ENCODE measurements around the gene PARD3.

DNA sequence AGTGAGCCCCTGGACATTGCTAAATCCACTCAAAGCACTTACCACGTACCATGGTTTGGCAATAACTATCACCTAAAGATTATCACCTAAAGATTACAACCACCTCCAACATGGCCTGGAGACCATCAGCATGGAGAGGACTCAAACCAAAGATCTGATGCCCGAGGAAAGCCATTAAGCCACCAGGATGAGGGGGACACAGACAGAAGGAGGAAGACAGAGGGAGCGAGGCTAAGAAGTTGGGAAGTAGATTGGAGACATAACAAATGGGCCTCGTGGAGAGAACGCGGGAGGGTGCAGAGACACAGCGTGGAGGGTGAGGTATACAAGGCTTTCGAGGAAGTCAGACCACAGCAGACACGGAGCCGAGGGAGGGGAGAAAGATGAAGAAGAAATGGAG is 700.2 kb downstream of the PARD3 start:
- TF ChIP-seq, protein P1, sequence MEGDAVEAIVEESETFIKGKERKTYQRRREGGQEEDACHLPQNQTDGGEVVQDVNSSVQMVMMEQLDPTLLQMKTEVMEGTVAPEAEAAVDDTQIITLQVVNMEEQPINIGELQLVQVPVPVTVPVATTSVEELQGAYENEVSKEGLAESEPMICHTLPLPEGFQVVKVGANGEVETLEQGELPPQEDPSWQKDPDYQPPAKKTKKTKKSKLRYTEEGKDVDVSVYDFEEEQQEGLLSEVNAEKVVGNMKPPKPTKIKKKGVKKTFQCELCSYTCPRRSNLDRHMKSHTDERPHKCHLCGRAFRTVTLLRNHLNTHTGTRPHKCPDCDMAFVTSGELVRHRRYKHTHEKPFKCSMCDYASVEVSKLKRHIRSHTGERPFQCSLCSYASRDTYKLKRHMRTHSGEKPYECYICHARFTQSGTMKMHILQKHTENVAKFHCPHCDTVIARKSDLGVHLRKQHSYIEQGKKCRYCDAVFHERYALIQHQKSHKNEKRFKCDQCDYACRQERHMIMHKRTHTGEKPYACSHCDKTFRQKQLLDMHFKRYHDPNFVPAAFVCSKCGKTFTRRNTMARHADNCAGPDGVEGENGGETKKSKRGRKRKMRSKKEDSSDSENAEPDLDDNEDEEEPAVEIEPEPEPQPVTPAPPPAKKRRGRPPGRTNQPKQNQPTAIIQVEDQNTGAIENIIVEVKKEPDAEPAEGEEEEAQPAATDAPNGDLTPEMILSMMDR (IDR thresholded peaks at IDR 0.05; ENCODE audit: insufficient read depth, low read depth, low read length): no peak
- TF ChIP-seq EZH2 (IDR thresholded peaks at IDR 0.05; ENCODE audit: insufficient read depth, low read length): no peak

Measured in astrocyte (in vitro differentiated cells and primary cell).